ENCODE results near the gene TOP2A. TPM values are rescaled to one million over a fixed set of nuclear protein-coding genes. Genes with fewer than 3 reads are reported as not detected.

Gene TOP2A
- total and polyA plus RNA-seq, 9 of the 15 experiments (the other 6 are each of a cell fraction or from before 2014, with no cell fraction given), result 133 to 347 (median 259) TPM

DNA sequence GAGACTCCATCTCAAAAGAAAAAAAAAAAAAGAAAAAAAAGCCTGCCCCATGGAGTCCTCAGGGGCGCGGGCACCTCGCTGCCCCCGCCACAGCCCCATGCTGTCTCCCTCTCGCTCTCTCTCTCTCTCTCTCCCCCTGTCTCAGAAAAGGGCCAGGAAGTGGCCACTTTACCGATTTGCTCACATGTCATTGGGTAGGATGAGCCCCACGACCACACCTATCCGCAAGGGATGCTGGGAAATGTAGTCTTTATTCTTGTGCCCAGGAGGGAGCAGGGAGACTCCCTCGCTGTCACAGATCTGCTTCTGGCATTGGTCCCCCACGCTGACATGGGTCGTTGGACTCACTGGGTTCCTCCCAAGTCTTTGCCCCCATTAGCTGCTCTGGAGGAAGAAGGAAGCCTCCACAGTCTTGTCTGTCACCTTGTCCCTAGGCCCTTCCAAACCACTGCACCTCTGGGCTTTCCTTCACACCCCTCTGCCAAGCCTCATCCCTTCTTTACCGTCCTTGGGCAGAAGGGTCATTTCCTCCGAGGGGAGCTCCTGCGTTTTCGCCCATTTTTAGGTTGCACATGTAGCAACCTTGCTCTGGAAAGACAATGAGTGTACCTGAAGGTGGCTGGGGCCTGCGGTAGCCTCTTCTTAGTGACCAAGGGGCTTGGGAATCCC lies 46.3 kb downstream of the TOP2A start:
- Histone ChIP-seq H3K27me3 (ENCODE audit: control insufficient read depth in 2 of 2, insufficient read depth in 2 of 2, low read length in 2 of 2) (no peaks in the 10 kb centered on the region), H4K20me1 (replicated peaks; ENCODE audit: control insufficient read depth, insufficient read depth, low read length) (no peaks in the 10 kb centered on the region), H3K9ac (ENCODE audit: insufficient read depth in 1 of 2, low read depth in 2 of 2, low read length in 2 of 2) (no peak overlapping the region), H2AFZ (ENCODE audit: low read depth, low read length) (peak overlapping the region; percentile 29; the same call in 1 of the 2 replicates), H3K27ac (ENCODE audit: extremely low read depth, low read depth, low read length) (no peak overlapping the region), H3K4me3 (no peak overlapping the region), H3K9me3 (replicated peaks; ENCODE audit: control insufficient read depth, insufficient read depth, low read depth, low read length) (no peaks in the 10 kb centered on the region; the same call in 1 of the 2 replicates), H3K36me3 (ENCODE audit: control insufficient read depth, insufficient read depth, low read length) (no peaks in the 10 kb centered on the region), H3K4me2 (ENCODE audit: insufficient read depth, low read length) (no peak overlapping the region), H3K4me1 (replicated peaks in 1 of 2; ENCODE audit: control insufficient read depth in 2 of 2, insufficient read depth in 2 of 2, low read length in 2 of 2) (peaks cover 8 to 11% of the 10 kb centered on the region in 2 experiments; a peak in 4 of 5 replicates), H3K79me2 (ENCODE audit: control insufficient read depth, insufficient read depth, low read length) (no peaks in the 10 kb centered on the region), H3K9me1 (ENCODE audit: control insufficient read depth, insufficient read depth, low read length) (no peaks in the 10 kb centered on the region)
- WGBS (ENCODE audit: insufficient coverage, low coverage, missing lambda C conversion rate), result 58% methylated on average over 14 of the region's 16 CpGs
- ChIA-PET CTCF (ENCODE audit: low intra/inter-chr PET ratio) (no interaction called here), POLR2A (interaction anchor here (0.6 to 0.7 kb wide), 4 partner anchors 124 to 1502 kb away, joined by 3 to 4 read pairs (median 3); partner anchors contain the start of gene LASP1)
- in situ Hi-C loops (cut with MboI) (no loop called here), intact Hi-C loops (cut with micrococcal nuclease) (no loop called here)
- peak; percentile 94 for ATAC-seq
- FAIRE-seq, result peak; percentile 73
- no TSS peak for BruUV-seq (replicated peaks)
- peak; percentile 49 to 70 (median 63) for DNase-seq (ENCODE audit: extremely low read depth in 1 of 4, low spot score in 3 of 4)
- TF ChIP-seq ZNF121 (CRISPR knock-in tag; conservative IDR thresholded peaks at IDR 0.05) (no peak), FOS (IDR thresholded peaks at IDR 0.05; ENCODE audit: extremely low read depth, insufficient read length) (no peak), ELF2 (CRISPR knock-in tag; IDR thresholded peaks at IDR 0.05) (no peak), ZHX1 (conservative IDR thresholded peaks at IDR 0.05; ENCODE audit: low read length) (no peak), TRIM28 (IDR thresholded peaks at IDR 0.05) (peak; percentile 57), MCM2 (IDR thresholded peaks at IDR 0.05; ENCODE audit: low read depth) (no peak), ZNF644 (tag; IDR thresholded peaks at IDR 0.05; ENCODE audit: low read depth) (no peak), ZNF23 (CRISPR knock-in tag; IDR thresholded peaks at IDR 0.05) (no peak), ATF1 (CRISPR knock-in tag; IDR thresholded peaks at IDR 0.05) (no peak), ATF1 (tag; IDR thresholded peaks at IDR 0.05) (0 out of 2 replicates have a peak, but pooled peaks have one; percentile 12), WHSC1 (IDR thresholded peaks at IDR 0.05; ENCODE audit: low read length) (no peak), ZBTB7A (IDR thresholded peaks at IDR 0.05; ENCODE audit: borderline replicate concordance, control insufficient read depth, low read depth, low read length) (peak; percentile 37; the same call in 1 of the 2 replicates), PHF8 (IDR thresholded peaks at IDR 0.05; ENCODE audit: borderline replicate concordance, low read length) (no peak), CBX5 (IDR thresholded peaks at IDR 0.05; ENCODE audit: borderline replicate concordance, low read depth) (peak; percentile 40; the same call in 1 of the 2 replicates), SIX5 (IDR thresholded peaks at IDR 0.05; ENCODE audit: borderline replicate concordance in 1 of 2, insufficient read depth in 1 of 2, low read depth in 1 of 2, low read length in 2 of 2) (peak; percentile 55 to 62; a peak in 3 of 4 replicates), CBX3 (IDR thresholded peaks at IDR 0.05; ENCODE audit: borderline replicate concordance in 1 of 2, low read length in 2 of 2) (peak in 1 of 2 experiments; percentile 77; a peak in 1 of 3 replicates), ARNT (IDR thresholded peaks at IDR 0.05) (0 out of 4 replicates have a peak, but pooled peaks of 1 of the 2 experiments have one; percentile 34), TEAD2 (tag; IDR thresholded peaks at IDR 0.05) (no peak)
- TF ChIP-seq, protein P1, sequence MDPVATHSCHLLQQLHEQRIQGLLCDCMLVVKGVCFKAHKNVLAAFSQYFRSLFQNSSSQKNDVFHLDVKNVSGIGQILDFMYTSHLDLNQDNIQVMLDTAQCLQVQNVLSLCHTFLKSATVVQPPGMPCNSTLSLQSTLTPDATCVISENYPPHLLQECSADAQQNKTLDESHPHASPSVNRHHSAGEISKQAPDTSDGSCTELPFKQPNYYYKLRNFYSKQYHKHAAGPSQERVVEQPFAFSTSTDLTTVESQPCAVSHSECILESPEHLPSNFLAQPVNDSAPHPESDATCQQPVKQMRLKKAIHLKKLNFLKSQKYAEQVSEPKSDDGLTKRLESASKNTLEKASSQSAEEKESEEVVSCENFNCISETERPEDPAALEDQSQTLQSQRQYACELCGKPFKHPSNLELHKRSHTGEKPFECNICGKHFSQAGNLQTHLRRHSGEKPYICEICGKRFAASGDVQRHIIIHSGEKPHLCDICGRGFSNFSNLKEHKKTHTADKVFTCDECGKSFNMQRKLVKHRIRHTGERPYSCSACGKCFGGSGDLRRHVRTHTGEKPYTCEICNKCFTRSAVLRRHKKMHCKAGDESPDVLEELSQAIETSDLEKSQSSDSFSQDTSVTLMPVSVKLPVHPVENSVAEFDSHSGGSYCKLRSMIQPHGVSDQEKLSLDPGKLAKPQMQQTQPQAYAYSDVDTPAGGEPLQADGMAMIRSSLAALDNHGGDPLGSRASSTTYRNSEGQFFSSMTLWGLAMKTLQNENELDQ (CRISPR knock-in tag; IDR thresholded peaks at IDR 0.05; ENCODE audit: borderline replicate concordance), result no peak
